HG03378 (cell line): ENCODE data around the gene UBAP2L.
"Not testable (repeated sequence)": the region's sequence is repeated elsewhere in the genome, so short reads cannot be mapped to it uniquely, and the experiment has no call there.

Experiments
- ATAC-seq: cut with Tn5 transposase; IDR thresholded peaks from one replicate; pipeline ENCODE4 v1.9.1; 2021; ENCODE audit warnings: mild to moderate bottlenecking, moderate library complexity; ENCODE audit not compliant: unreplicated experiment

Gene UBAP2L

GRCh38 chr1:154241703-154242351, 21.1 kb downstream of the UBAP2L start:
- no peak for ATAC-seq

- ATAC-seq, result no peak
Measured at GRCh38 chr1:154253671-154254070, 32.9 kb downstream of the UBAP2L start.

GRCh38 chr1:154256686-154257085, 35.9 kb downstream of the UBAP2L start:
- ATAC-seq, result no peak

GRCh38 chr1:154258784-154259183, 38.0 kb downstream of the UBAP2L start:
- no peak for ATAC-seq

GRCh38 chr1:154260127-154260526, 39.4 kb downstream of the UBAP2L start:
- ATAC-seq, result no peak

- ATAC-seq, result no peak
Measured at GRCh38 chr1:154263465-154264332, 42.9 kb downstream of the UBAP2L start.

- no peak for ATAC-seq
Measured at GRCh38 chr1:154264454-154264853, 43.7 kb downstream of the UBAP2L start.

GRCh38 chr1:154265586-154265985, 44.8 kb downstream of the UBAP2L start:
- ATAC-seq, result no peak

- no peak for ATAC-seq
Measured at GRCh38 chr1:154270833-154271232, 50.1 kb downstream of the UBAP2L start.

- ATAC-seq, result peak; percentile 87
Measured at GRCh38 chr1:154272217-154272998, 51.7 kb downstream of the UBAP2L start, which contains the start of gene HAX1. Gene HAX1 (plus strand): TSS chr1:154272629. CDS start chr1:154272724, 95 bp downstream.

GRCh38 chr1:154272999-154273563, 52.3 kb downstream of the UBAP2L start:
- no peak for ATAC-seq

- ATAC-seq, result no peak
Measured at GRCh38 chr1:154276797-154277196, 56.0 kb downstream of the UBAP2L start.

GRCh38 chr1:154287591-154287990, 66.8 kb downstream of the UBAP2L start:
- not testable (repeated sequence) for ATAC-seq

- ATAC-seq, result no peak
Measured at GRCh38 chr1:154288661-154289060, 67.9 kb downstream of the UBAP2L start.

- no peak for ATAC-seq
Measured at GRCh38 chr1:154290921-154291320, 70.2 kb downstream of the UBAP2L start.

GRCh38 chr1:154295408-154296235, 74.9 kb downstream of the UBAP2L start:
- ATAC-seq, result no peak

- ATAC-seq, result no peak
Measured at GRCh38 chr1:154301582-154301981, 80.8 kb downstream of the UBAP2L start.

GRCh38 chr1:154304664-154305337, 84.0 kb downstream of the UBAP2L start:
- no peak for ATAC-seq

- ATAC-seq, result no peak
Measured at GRCh38 chr1:154306151-154306550, 85.4 kb downstream of the UBAP2L start.
